Jurkat, Clone E6-1 (cell line): ENCODE measurements around the gene TIMM17A.
"Not testable (repeated sequence)": the region's sequence is repeated elsewhere in the genome, so short reads cannot be mapped to it uniquely, and the experiment has no call there.

Experiments used
- DNase-seq: peaks from one replicate; pipeline ENCODE4 v3.0.0-alpha.2; 2011; ENCODE audit warnings: low read depth, low spot score
- H3K4me3 ChIP-seq: 2 replicates; pipeline ENCODE4 v1.5.1; 2011; ENCODE audit warnings: mild to moderate bottlenecking, low read length, control low read depth, moderate library complexity

TIMM17A gene

GRCh38 chr1:201938440-201939035, 16.8 kb upstream of the TIMM17A start:
- no peak overlapping the region for H3K4me3 ChIP-seq
- no peak for DNase-seq

DNA sequence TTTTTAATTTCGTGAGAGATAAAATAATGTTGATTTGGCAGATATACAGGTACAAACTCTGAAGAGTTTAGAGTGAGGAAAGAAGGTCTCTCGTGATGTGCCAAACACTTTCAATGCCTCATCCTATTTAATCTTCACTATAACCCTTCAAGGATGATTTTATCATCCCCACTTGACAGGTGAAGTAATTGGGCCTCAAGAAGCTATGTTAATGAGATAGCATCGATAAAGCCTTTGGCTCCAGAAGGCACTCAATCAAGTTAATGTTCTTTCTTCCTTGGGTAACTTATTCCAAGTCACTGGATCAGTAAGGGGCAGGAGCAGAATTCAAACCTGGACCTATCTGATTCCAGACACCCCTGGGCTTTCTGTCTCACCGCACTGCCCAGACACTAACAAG, 16.2 kb upstream of the TIMM17A start:
- no peak overlapping the region for H3K4me3 ChIP-seq
- DNase-seq: no peak

DNA sequence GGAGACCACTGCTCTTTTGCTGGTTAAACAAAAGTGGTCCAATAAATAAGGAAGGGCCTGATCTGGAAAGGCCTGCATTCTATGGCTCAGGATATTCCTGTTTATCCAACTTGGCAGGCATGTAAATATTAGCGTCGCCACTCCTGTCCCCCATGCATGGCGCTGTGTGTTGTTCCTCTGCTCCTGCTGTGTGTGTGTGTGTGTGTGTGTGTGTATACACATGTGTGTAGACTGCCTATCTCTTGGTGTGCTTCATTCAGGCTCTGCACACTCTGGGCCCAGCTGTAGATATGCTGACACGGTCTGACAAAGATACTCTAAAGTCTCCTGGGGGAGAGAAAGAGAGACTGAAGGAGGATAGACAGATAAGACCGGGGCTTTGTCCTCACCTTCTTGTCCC, 15.7 kb upstream of the TIMM17A start:
- no peak overlapping the region for H3K4me3 ChIP-seq
- DNase-seq: no peak

DNA sequence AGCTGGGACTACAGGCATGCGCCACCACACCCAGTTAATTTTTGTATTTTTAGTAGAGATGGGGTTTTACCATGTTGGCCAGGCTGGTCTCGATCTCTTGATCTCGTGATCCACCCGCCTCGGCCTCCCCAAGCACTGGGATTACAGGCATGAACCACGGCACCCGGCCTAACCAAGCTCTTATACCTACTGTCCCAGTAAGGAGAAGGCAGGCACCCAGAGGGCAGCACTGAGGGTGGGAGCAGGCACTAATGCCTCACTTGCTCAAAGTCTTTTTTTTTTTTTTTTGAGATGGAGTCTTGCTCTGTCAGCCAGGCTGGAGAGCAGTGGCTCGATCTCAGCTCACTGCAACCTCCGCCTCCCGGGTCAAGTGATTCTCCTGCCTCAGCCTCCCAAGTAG, 15.0 kb upstream of the TIMM17A start:
- not testable (repeated sequence) for H3K4me3 ChIP-seq, DNase-seq

DNA sequence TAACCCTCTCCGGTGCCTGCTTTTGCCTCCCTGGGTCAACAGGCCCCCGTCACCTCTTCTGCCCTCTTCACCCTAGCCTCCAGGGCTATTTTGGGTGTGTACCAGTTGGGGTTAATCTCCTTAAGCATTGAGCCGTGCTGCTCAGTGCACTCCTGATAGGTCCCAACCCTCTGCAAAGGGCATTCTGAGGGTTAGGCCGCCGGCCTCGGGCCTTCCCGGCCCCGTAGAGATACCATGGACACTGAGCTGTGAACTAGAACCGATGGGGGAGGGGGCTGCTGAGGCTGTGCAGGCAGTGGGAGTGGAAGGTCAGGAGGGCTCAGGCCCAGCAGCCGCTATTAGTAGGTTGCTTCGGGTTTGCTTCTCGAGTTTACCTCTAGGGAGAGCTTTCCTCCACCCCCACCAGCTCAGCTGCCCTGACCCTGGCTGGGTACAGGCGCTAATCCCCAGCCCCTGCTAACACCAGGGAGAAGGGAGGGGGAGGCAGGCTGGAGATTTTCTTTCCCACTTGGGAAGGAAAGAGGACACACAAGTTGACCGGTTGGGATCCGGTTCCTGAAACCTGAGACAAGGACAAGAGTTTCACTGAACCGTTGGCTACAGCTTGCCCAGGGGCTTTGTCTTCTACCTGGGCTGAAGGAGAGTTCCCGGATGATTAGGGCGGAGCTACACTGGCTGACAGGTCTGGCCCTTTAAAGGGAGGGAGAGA, 13.7 kb upstream of the TIMM17A start:
- DNase-seq: no peak
- H3K4me3 ChIP-seq: no peak overlapping the region

GRCh38 chr1:201942129-201942495, 13.2 kb upstream of the TIMM17A start:
- H3K4me3 ChIP-seq: no peak overlapping the region
- no peak for DNase-seq

- no peak for DNase-seq
- H3K4me3 ChIP-seq: no peak overlapping the region
These were observed 11.3 kb upstream of the TIMM17A start for GRCh38 chr1:201944002-201944401.

- no peak for DNase-seq
- no peak overlapping the region for H3K4me3 ChIP-seq
These were observed 10.7 kb upstream of the TIMM17A start for GRCh38 chr1:201944639-201945038.

DNA sequence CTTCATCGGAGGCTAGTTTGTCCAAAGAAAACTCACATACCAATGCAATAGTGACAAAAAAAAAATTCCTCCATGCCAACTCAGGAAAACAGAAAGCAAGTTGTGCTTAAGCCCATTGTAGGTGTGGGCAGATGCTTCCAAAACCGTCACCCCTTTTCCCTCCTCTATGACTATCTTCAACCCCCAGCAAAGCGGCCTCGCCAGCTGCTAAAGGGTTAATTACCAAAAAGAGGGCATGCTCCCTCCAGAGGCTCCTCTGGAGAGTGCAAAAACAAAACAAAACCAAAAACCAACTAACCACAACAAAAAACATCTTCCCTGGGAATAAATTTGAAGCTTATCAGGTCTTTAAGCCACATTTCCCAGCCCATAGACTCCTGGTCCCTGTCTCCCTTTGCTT, 10.1 kb upstream of the TIMM17A start:
- DNase-seq: peak; percentile 18
- no peak overlapping the region for H3K4me3 ChIP-seq

GRCh38 chr1:201945863-201946223, 9.5 kb upstream of the TIMM17A start:
- no peak overlapping the region for H3K4me3 ChIP-seq
- no peak for DNase-seq

- DNase-seq: no peak
- no peak within 1 kb of the TSS for H3K4me3 ChIP-seq
These were observed 8.9 kb upstream of the TIMM17A start, which contains the start of gene LMOD1 for GRCh38 chr1:201946224-201946908. LMOD1 (minus strand) TSS chr1:201946548; CDS start chr1:201946340, 208 bp downstream.

DNA sequence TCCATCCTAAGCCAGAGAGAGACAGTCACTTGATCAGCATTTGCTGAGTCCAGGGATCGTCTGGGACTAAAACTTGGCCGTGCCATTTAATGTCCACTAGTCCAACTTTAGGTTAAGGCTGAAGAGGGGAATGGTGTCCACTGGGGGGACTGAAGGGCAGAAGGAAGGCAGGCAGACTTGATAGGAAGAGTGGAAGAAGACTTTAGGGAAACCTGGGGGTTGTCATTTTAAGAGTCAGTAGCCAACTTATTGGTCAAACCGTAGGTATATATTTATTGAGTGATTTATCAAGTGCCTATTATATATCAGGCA, 7.7 kb upstream of the TIMM17A start:
- no peak for DNase-seq
- H3K4me3 ChIP-seq: no peak overlapping the region

DNA sequence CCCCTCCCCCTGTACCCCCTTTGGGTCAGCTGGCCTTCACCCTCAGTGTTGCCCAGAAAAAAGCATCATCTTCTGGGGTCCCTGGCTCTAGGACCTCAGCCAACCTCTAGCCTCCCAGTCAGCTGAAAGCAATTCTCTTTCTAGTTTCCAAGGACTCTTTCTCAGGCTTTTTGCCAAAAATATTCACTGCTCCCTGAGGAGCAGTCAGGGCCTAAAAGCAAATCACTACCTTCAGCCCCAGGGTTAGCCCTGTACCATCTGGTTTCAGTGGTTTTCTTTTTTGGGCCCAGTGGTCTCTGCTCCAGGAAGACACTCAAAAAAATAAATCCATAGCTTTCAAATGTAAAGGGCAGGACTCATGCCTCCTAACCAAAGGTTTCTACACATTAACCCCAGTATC, 5.8 kb upstream of the TIMM17A start:
- no peak overlapping the region for H3K4me3 ChIP-seq
- no peak for DNase-seq

DNA sequence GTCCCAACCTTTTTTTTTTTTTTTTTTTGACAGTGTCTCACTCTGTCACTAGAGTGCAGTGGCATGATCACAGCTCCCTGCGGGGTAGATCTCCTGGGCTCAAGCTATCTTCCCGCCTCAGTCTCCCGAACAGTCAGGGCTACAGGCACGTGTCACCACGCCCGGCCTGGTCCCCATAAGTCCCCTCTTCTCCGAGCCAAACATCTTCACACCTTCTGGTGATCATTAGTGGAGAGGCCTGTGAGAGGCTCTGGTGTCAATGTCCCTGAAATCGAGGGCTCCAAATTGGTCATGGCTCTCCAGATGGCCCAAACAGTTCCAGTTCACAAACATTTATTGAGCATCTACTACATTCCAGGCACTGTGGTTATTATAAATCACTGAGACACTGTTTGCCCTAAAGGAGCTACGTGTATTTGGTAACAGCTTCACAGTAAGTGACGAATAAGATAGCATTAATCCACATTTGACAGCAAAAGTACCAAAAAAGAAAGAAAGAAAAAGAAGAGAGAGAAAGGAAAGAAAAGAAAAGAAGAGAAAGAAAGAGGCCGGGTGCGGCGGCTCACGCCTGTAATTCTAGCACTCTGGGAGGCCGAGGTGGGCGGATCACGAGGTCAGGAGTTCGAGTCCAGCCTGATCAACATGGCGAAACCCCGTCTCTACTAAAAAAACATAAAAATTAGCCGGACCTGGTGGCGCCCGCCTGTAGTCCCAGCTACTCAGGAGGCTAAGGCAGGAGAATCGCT, 867 bp upstream of the TIMM17A start:
- DNase-seq: no peak
- H3K4me3 ChIP-seq: peak overlapping the region; percentile 89

GRCh38 chr1:201955729-201956143, 433 bp downstream of the TIMM17A start:
- peak overlapping the region; percentile 89 for H3K4me3 ChIP-seq
- peak; percentile 8 for DNase-seq

GRCh38 chr1:201958348-201958747, 3.0 kb downstream of the TIMM17A start:
- DNase-seq: no peak
- H3K4me3 ChIP-seq: no peak overlapping the region

GRCh38 chr1:201962382-201962781, 7.1 kb downstream of the TIMM17A start:
- not testable (repeated sequence) for H3K4me3 ChIP-seq, DNase-seq

- H3K4me3 ChIP-seq: no peak overlapping the region
- no peak for DNase-seq
These were observed 9.0 kb downstream of the TIMM17A start for GRCh38 chr1:201964261-201964660.

DNA sequence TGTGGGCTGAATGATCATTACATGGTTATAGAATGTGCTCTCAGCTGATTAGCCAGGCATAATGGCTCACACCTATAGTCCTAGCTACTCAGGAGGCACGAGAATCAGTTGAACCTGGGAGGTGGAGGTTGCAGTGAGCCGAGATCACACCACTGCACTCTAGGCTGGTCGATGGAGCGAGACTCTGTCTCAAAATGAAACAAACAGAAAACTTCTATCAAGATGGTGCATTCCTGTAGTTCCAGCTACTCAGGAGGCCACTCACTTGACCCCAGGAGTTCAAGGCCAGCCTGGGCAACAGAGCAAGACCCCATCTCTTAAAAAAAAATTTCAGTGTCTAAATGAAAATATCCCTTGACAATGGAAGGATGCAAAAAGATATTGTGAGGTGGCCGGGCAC, 10.9 kb downstream of the TIMM17A start:
- no peak overlapping the region for H3K4me3 ChIP-seq
- no peak for DNase-seq
